ENCODE data around the gene TENM4. TPM values are rescaled to one million over a fixed set of nuclear protein-coding genes. Genes with fewer than 3 reads are reported as not detected.

TENM4 gene
- polyA plus RNA-seq, 3 donors from 2014 or later, result not detected

DNA sequence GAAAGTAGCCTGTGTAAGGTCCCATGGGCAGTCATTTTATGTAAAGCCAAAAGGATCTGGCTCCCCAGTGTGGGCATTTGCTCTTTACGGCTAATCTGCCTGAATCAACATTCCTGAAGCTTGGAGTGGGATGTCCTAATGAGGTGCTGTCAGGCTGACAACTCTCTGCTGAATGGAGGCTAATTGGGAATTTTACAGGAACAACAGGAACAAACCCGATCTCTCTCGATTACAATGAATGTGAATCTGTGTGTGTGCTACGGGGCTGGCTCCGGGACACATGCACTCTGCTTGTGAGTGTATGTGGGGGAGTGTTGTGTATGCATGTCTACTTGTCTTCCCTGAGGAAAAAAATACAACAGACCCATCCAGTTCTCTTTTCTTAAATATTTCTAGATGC is 415.2 kb downstream of the TENM4 start:
- Mint-ChIP-seq H3K9me3 (peaks cover 0 to 17% (median 4%) of the 10 kb centered on the region in 6 donors), H3K27ac (no peak overlapping the region), H3K36me3 (no peaks in the 10 kb centered on the region), H3K4me3 (no peak overlapping the region), H3K27me3 (ENCODE audit: low read depth in 3 of 3) (peaks cover 5 to 13% (median 9%) of the 10 kb centered on the region in 3 donors), H3K4me1 (peaks cover 9% of the 10 kb centered on the region in 2 donors)
- DNase-seq, result no peak

DNA sequence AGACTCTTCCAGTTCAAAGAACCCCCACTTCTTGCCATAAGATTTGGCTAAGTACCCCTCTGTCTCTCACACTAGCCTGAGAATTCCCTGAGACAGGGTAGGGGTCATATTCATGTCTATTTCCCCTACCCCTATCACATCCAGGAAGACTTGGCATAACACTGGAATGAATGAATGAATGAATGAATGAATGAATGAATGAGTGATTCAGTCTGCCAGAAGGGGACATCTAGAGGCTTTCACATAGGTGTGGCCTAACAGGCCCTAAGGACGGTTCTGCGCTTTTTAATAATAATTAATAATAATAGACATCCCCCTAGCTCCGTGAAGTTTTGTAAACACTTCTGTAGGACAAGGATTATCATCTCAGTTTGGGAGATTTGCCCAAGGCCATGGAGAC is 415.7 kb downstream of the TENM4 start:
- Mint-ChIP-seq H3K4me3 (no peak overlapping the region), H3K9me3 (peaks cover 0 to 17% (median 4%) of the 10 kb centered on the region in 6 donors), H3K36me3 (no peaks in the 10 kb centered on the region), H3K27ac (no peak overlapping the region), H3K4me1 (peaks cover 9% of the 10 kb centered on the region in 2 donors), H3K27me3 (ENCODE audit: low read depth in 3 of 3) (peaks cover 5 to 13% (median 11%) of the 10 kb centered on the region in 3 donors)
- DNase-seq, result no peak

DNA sequence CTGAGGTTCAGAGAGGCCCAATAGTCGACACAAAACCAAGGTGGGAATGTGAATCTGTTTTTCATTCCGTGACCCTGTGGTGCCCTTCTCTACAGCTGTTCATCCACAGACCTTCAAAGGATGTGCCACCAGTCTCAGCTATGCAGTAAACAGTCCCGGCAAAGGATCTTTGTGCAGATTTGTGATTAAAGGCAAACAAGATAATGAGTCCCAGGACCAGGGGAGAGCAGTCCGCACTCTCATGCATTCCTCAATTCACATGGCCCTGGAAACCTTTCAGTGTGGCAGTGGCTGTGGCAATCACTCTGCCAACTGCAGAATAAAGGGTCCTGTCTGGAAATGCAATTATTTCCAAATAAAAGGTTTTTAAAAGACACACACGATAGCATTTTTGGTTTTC is 418.6 kb downstream of the TENM4 start:
- no peak overlapping the region for H3K4me3 Mint-ChIP-seq
- H3K4me1 Mint-ChIP-seq, result peaks cover 6 to 9% of the 10 kb centered on the region in 2 donors
- no peak for DNase-seq
- no peak overlapping the region for H3K27ac Mint-ChIP-seq
- peaks cover 4 to 6% (median 5%) of the 10 kb centered on the region in 3 donors for H3K27me3 Mint-ChIP-seq (ENCODE audit: low read depth in 3 of 3)
- H3K9me3 Mint-ChIP-seq, result peaks cover 0 to 14% (median 4%) of the 10 kb centered on the region in 6 donors
- H3K36me3 Mint-ChIP-seq, result no peaks in the 10 kb centered on the region

DNA sequence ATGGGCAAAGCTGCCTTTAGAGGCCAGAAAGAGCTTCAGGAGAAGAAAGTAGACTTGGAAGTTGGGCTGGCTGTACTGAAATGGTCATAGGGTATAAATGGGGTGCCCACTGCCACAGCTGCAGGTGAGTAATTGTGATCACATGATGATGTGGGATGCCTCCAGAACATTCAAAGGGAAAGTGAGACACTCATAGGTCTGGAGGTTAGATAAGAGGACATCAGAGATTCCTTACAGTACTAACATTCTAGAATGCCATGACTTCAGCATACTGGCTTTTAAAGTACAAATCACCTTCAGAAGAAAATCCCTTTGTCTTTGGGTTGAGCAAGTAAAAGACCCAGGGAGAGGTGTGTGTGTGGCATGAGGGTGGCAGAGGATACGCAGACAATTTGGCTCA is 419.2 kb downstream of the TENM4 start:
- H3K27me3 Mint-ChIP-seq (ENCODE audit: low read depth in 3 of 3), result peaks cover 4 to 6% (median 6%) of the 10 kb centered on the region in 3 donors
- no peak overlapping the region for H3K27ac Mint-ChIP-seq
- no peak overlapping the region for H3K4me3 Mint-ChIP-seq
- peaks cover 0 to 17% (median under 1%) of the 10 kb centered on the region in 6 donors for H3K9me3 Mint-ChIP-seq
- H3K36me3 Mint-ChIP-seq, result no peaks in the 10 kb centered on the region
- peaks cover 2 to 3% of the 10 kb centered on the region in 2 donors for H3K4me1 Mint-ChIP-seq
- DNase-seq, result no peak

DNA sequence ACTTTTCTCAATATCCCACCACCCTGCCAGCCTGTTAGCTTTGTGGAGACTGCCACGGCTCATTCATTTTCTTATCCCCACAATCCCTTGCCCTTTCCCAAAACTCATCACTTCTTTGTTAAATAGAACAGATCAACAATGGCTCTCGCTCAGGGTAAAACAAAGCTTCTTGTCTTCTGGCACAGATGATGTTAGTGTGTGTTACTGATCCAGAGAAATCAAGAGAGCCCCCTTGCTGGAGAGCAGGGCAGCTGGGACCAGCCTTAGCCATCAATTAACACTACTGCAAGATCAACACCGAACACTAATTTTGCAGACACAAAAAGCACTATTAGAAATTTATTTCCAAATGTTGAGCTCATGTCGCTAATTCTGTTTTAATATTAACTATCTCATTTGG is 420.9 kb downstream of the TENM4 start:
- DNase-seq, result no peak
- Mint-ChIP-seq H3K36me3 (no peaks in the 10 kb centered on the region), H3K4me3 (no peak overlapping the region), H3K9me3 (peaks cover 0 to 9% (median 0%) of the 10 kb centered on the region in 6 donors), H3K27me3 (ENCODE audit: low read depth in 3 of 3) (peaks cover 3 to 5% (median 4%) of the 10 kb centered on the region in 3 donors), H3K4me1 (no peaks in the 10 kb centered on the region), H3K27ac (no peak overlapping the region)

DNA sequence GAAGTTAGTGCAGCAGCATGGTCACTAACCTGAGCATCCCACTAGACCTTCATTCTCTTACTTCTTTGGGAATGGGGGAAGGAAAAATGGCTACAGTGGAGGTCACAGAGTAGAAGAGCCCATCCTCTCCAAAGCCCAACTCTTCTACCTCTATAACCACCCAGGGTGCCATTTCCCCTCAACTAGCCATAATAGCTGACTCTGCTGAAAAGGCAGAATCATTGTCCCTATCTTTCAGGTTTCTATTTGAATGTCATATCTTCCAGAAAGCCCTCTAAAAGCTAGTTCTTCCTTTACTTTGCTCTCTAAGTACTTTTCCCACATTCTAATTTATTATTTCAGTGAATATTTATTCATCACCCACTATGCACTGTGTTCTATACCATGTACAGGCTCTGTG is 421.6 kb downstream of the TENM4 start:
- Mint-ChIP-seq H3K27me3 (ENCODE audit: low read depth in 3 of 3) (peaks cover 3 to 5% (median 4%) of the 10 kb centered on the region in 3 donors), H3K9me3 (peaks cover 0 to 9% (median 0%) of the 10 kb centered on the region in 6 donors), H3K4me1 (no peaks in the 10 kb centered on the region), H3K4me3 (no peak overlapping the region), H3K36me3 (no peaks in the 10 kb centered on the region), H3K27ac (no peak overlapping the region)
- no peak for DNase-seq

DNA sequence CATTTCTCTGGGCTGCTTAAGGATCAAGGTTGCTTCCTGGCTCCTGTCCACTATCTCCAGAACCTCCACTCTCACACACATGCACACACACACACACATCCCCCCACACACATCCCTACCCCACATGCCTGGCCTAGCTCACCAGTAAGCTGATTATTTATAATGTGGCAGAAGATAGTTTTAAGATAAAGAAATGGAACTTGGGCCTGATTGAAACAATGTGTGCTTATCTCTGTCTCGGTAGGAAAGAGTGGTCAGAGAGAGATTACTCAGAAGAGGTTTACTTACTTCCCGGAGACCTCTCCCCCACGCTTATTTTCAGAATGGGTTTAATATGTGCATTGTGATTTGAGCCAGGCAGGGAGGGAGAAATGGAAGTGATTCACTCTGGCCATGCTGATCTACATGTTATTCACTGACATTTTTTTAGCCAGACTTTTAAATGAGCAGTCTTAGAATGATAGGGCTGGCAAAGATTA is 422.4 kb downstream of the TENM4 start:
- H3K4me3 Mint-ChIP-seq, result no peak overlapping the region
- no peak overlapping the region for H3K27ac Mint-ChIP-seq
- no peak for DNase-seq
- no peaks in the 10 kb centered on the region for H3K36me3 Mint-ChIP-seq
- peaks cover 3 to 4% (median 3%) of the 10 kb centered on the region in 3 donors for H3K27me3 Mint-ChIP-seq (ENCODE audit: low read depth in 3 of 3)
- peaks cover 0 to 9% (median 0%) of the 10 kb centered on the region in 6 donors for H3K9me3 Mint-ChIP-seq
- H3K4me1 Mint-ChIP-seq, result no peaks in the 10 kb centered on the region

DNA sequence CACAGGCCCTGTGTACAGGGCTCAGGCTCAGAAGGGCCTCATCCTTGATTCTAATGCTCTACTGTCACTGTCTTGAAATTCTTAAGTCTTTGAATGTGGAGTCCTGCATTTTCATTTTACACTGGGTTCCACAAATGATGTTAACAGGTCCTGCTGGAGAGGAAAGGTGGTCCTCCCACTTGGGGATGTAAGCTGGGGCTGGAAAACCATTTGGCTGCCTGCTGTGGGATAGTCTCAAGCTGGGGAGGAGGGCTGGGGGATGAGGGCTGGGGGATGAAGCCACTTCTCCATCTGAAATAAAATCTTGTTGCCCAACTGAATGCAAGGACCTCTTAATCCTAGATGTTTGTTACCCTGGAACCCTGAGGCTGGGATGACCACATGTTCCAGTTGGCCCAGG is 423.0 kb downstream of the TENM4 start:
- no peaks in the 10 kb centered on the region for H3K36me3 Mint-ChIP-seq
- no peak overlapping the region for H3K27ac Mint-ChIP-seq
- DNase-seq, result no peak
- H3K9me3 Mint-ChIP-seq, result peaks cover 0 to 9% (median 0%) of the 10 kb centered on the region in 6 donors
- no peaks in the 10 kb centered on the region for H3K4me1 Mint-ChIP-seq
- peaks cover 3 to 6% (median 3%) of the 10 kb centered on the region in 3 donors for H3K27me3 Mint-ChIP-seq (ENCODE audit: low read depth in 3 of 3)
- H3K4me3 Mint-ChIP-seq, result no peak overlapping the region

DNA sequence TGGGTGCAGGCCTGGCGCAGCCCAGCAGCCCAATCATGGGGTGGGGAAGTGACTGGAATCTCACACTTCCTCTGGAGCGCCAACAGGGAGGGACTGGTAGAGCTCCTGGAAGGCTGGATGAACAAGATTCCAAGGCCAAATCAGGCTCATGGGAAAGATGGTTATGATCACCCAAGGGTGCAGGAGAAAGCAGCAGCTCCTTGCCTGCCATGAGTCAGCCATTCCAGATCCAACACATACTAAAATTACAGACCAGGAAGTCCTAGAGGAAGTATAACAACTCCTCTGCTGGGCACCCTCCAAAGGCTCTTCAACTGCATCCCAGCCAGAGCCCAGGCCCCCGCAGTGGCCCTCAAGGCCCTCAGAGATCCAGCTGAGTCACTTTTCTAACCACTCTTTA is 427.3 kb downstream of the TENM4 start:
- no peaks in the 10 kb centered on the region for H3K4me1 Mint-ChIP-seq
- no peak overlapping the region for H3K4me3 Mint-ChIP-seq
- H3K27ac Mint-ChIP-seq, result no peak overlapping the region
- peaks cover 2 to 8% (median 4%) of the 10 kb centered on the region in 3 donors for H3K27me3 Mint-ChIP-seq (ENCODE audit: low read depth in 3 of 3)
- peaks cover 0 to 10% (median 3%) of the 10 kb centered on the region in 6 donors for H3K9me3 Mint-ChIP-seq
- no peak for DNase-seq
- H3K36me3 Mint-ChIP-seq, result no peaks in the 10 kb centered on the region

DNA sequence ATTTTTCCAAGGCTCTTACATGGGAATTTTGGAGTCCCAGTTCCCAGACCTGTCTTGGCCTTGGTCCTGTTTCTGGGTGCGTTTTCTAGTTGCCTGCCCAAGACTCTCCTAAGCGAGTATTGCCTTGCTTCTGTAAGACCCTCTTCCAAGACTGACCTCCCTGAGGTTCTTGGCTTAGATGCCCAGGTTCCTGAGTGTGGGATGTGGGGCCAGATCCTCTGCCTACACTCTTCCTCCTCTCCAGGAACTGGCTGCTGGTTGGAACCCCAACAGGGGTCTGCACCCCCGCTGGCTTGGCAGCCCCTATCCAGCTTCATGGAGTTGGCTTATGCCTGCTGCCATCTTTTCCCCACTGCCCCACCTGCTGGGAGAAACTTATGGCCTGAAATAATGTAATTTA is 429.5 kb downstream of the TENM4 start:
- H3K27me3 Mint-ChIP-seq (ENCODE audit: low read depth in 3 of 3), result peaks cover 2 to 8% (median 2%) of the 10 kb centered on the region in 3 donors
- no peak for DNase-seq
- no peaks in the 10 kb centered on the region for H3K4me1 Mint-ChIP-seq
- H3K27ac Mint-ChIP-seq, result no peak overlapping the region
- H3K9me3 Mint-ChIP-seq, result peaks cover 0 to 10% (median 1%) of the 10 kb centered on the region in 6 donors
- H3K36me3 Mint-ChIP-seq, result no peaks in the 10 kb centered on the region
- H3K4me3 Mint-ChIP-seq, result no peak overlapping the region

DNA sequence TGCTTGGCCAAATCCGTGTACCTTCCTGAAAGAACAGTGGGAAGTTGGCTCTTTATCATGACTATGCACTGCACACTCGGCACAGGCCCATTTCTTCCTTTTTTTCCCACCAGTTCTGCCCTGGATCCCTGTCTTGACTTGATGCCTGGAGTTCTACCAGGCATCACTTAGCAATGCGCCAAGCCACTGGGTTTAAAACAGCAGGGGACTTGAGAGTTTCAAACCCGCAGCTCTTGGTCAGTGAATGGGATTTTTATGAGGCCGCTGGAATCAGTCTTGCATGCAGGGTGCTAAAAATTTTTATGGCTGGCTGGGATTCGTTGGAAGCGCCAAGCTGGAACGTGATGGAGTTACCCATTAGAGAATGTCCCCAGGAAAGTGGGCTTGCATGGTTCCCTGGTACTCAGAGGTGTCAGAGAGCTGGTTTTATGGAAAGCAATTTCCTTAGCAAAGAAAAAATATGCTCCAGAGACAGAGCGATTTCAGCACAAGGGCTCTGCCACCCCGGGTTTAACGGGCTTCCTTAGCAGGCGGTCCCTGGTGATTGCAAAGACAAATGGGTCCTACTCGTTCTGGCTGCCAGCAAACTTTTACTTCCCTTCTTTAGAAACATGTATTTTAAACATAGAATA is 432.9 kb downstream of the TENM4 start:
- H3K27ac Mint-ChIP-seq, result no peak overlapping the region
- peaks cover 0 to 8% (median 2%) of the 10 kb centered on the region in 3 donors for H3K27me3 Mint-ChIP-seq (ENCODE audit: low read depth in 3 of 3)
- no peaks in the 10 kb centered on the region for H3K36me3 Mint-ChIP-seq
- H3K4me1 Mint-ChIP-seq, result no peaks in the 10 kb centered on the region
- DNase-seq, result no peak
- peaks cover 0 to 10% (median 6%) of the 10 kb centered on the region in 6 donors for H3K9me3 Mint-ChIP-seq
- no peak overlapping the region for H3K4me3 Mint-ChIP-seq

DNA sequence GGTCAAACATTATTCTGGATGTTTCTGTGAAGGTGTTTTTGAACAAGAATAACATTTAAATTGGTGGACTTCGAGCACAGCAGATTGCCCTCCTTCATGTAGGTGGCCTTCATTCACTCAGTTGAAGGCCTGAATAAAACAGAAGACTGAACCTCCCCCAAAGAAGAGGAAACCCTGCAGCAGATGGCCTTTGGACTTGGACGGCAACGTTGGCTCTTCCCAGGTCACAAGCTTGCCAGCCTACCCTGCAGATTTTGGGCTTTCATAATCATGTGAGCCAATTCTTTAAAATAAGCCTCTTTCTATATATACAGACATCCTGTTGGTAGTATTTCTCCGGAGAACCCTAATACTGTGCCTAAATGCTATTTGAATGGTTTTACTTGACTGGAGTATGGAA is 434.0 kb downstream of the TENM4 start:
- peaks cover 0 to 13% (median 9%) of the 10 kb centered on the region in 6 donors for H3K9me3 Mint-ChIP-seq
- peaks cover 0 to 4% (median 2%) of the 10 kb centered on the region in 3 donors for H3K27me3 Mint-ChIP-seq (ENCODE audit: low read depth in 3 of 3)
- no peaks in the 10 kb centered on the region for H3K36me3 Mint-ChIP-seq
- H3K4me1 Mint-ChIP-seq, result no peaks in the 10 kb centered on the region
- no peak overlapping the region for H3K27ac Mint-ChIP-seq
- H3K4me3 Mint-ChIP-seq, result no peak overlapping the region
- DNase-seq, result no peak

DNA sequence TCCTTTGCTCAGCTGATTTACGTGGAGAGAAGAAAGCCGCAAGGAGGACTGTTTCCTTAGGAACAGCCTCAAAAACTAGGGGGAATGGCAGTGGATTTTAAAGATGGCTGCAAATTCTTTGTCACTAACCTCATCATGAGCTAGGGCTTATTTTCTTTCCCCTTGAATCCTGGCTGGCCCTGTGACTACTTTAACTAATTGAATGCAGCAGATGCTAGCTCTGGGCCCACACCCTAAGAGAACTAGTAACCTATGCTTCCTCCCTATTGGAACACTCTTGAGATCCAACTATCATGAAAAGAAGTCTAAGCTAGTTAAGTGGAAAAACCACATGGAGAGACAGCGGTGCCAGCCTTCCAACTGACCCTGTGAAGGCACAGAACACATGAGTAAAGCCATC is 444.8 kb downstream of the TENM4 start:
- Mint-ChIP-seq H3K4me1 (no peaks in the 10 kb centered on the region), H3K36me3 (peaks cover 0 to 8% (median 0%) of the 10 kb centered on the region in 3 donors), H3K27ac (no peak overlapping the region), H3K4me3 (no peak overlapping the region), H3K27me3 (ENCODE audit: low read depth in 3 of 3) (peaks cover 0 to 10% (median 5%) of the 10 kb centered on the region in 3 donors), H3K9me3 (peaks cover under 1 to 35% (median 7%) of the 10 kb centered on the region in 6 donors)
- no peak for DNase-seq

DNA sequence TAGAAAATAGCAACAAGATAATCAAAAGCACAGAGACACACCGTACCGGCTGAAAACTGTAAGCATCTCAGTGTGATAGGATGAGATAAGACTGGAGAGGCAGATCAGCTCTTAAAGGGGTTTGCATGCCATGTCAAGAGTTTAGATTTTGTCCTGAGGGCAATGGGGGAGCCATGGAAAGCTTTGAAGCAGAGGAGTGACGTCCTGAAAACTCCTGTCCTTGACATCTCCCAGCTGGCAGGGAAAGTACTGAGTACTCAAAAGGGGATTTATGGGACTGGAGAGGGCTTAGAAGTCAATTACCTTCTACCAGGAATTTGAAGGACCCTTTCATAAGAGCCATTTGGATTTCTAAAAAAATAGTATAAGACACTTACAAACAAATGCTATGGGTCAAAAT is 445.7 kb downstream of the TENM4 start:
- H3K4me1 Mint-ChIP-seq, result no peaks in the 10 kb centered on the region
- peaks cover 0 to 8% (median 0%) of the 10 kb centered on the region in 3 donors for H3K36me3 Mint-ChIP-seq
- H3K27ac Mint-ChIP-seq, result no peak overlapping the region
- H3K27me3 Mint-ChIP-seq (ENCODE audit: low read depth in 3 of 3), result peaks cover 2 to 8% (median 5%) of the 10 kb centered on the region in 3 donors
- DNase-seq, result no peak
- H3K4me3 Mint-ChIP-seq, result no peak overlapping the region
- peaks cover 0 to 27% (median 7%) of the 10 kb centered on the region in 6 donors for H3K9me3 Mint-ChIP-seq

Data from immature natural killer cell (primary cell).